Ovary (tissue), 9 donors: ENCODE data around the gene CD247. TPM values are rescaled to one million over a fixed set of nuclear protein-coding genes. Genes with fewer than 3 reads are reported as not detected.

Experiments used
- DNase-seq, 5 donors: peaks; one replicate each; pipeline ENCODE4 v3.0.0-alpha.2; 2019 to 2020
- H3K27ac ChIP-seq, 2 donors: fragments of 200-600 bp; one replicate each; pipeline versions ENCODE4 v1.5.1 to v1.8.0; 2019 to 2022
- H3K27me3 ChIP-seq: fragments of 200-600 bp; one replicate; pipeline ENCODE4 v1.8.0; 2022
- H3K36me3 ChIP-seq: fragments of 200-600 bp; sonication (generic); one replicate; pipeline ENCODE4 v1.5.1; 2019
- H3K4me1 ChIP-seq: one replicate; pipeline ENCODE4 v1.8.1; 2013; ENCODE audit warnings: mild to moderate bottlenecking, moderate library complexity; ENCODE audit not compliant: insufficient read depth
- H3K4me3 ChIP-seq: fragments of 200-600 bp; sonication (generic); one replicate; pipeline ENCODE4 v1.5.1; 2017
- H3K9me3 ChIP-seq, 2 donors: fragments of 200-600 bp in 1 of 2; sonication (generic) in 1 of 2; one replicate each; pipeline versions ENCODE4 v1.5.1 to v1.8.1; 2013 to 2019; ENCODE audit warnings: mild to moderate bottlenecking in 1 of 2, moderate library complexity in 1 of 2
- EP300 ChIP-seq: sonication (generic); formaldehyde crosslinking; IDR thresholded peaks from one replicate; pipeline ENCODE4 v1.6.1; 2017; ENCODE audit warnings: antibody characterized with exemption
- POLR2A ChIP-seq: fragments of 450-650 bp; IDR thresholded peaks from one replicate; pipeline ENCODE4 v1.6.1; 2017; ENCODE audit warnings: antibody characterized with exemption, mild to moderate bottlenecking, moderate library complexity
- WGBS, 3 donors: extraction: QIAGEN DNeasy Blood & Tissue Kit in 1 of 3; methylation state at CpG; one replicate each; pipeline versions ENCODE4 v1.1.5 to v1.1.7; 2013 to 2017; 5-methylcytosine and 5-hydroxymethylcytosine counted together
- intact Hi-C, 4 donors: fragments of 100-400 bp; cut with DNase I; formaldehyde crosslinking; loops; one replicate each; pipeline versions ENCODE4 v1.11.0 to v1.15.1; 2022 to 2023
- polyA plus RNA-seq, 2 donors: library from polyadenylated mRNA; stranded (reverse); fragments of 200-250 nt in 1 of 2; fragments of 350-450 nt in 1 of 2; fragmentation: Illumina TruSeq in 1 of 2; extraction: RNeasy Lipid Tissue Mini Kit (QIAGEN cat#74804) in 1 of 2; gene quantifications; one replicate each; pipeline ENCODE4 v1.2.3, GENCODE V29; 2013 to 2014
- total RNA-seq, 7 donors: library from RNA; depleted of rRNA in 2 of 7; stranded (reverse); fragments of >200 nt in 2 of 7; fragmentation: NEBNext Ultra II Directional in 3 of 7; extraction: Animal tissue kit (Norgen Biotek cat#: 25700) in 3 of 7; gene quantifications; one replicate each; pipeline versions ENCODE4 v1.1.0 to v1.2.4, GENCODE V29; 2016 to 2023
- TF ChIP-seq, protein P1 (sequence below), 3 donors: fragments of 450-650 bp in 2 of 3; fragments of 200-600 bp in 1 of 3; IDR thresholded peaks; one replicate each; pipeline versions ENCODE4 v1.5.1 to v1.8.0; 2016 to 2022; ENCODE audit warnings: antibody characterized with exemption in 3 of 3, mild to moderate bottlenecking in 1 of 3
- donor health status: DM: no; HTN: no; CAD: no; lungs with moderate emphysema.
- donor health status: DM: no; HTN: no; CAD: no.
- donor health status: Bipolar disorder and iron deficiency.
- donor health status: DM: yes; HTN: yes; CAD: no.
- donor health status: DM: no; HTN: no; CAD: no.
- donor health status: DM: yes; HTN: yes; CAD: no.

Gene CD247
- total and polyA plus RNA-seq, 9 donors: 0.32 to 3.3 (median 0.47) TPM

DNA sequence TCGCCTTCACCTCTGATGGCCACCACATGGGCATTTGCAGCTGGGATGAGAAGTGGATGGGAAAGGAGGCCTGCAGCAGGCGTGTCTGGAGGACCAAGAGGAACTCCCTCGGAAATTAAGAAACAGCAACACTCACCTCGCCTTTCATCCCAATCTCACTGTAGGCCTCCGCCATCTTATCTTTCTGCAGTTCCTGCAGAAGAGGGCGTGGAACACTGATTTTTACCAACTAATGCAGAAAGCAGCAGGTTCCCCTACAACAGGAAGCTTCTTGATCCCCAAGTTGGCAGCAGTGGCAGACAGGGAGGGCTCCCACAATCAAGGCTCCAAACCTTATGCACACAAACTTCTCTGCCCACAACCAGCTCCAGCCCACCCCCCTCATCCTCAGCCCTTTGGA lies 84.4 kb downstream of the CD247 start:
- H3K4me3 ChIP-seq: no peak overlapping the region
- WGBS, 3 donors: 94 to 97% (median 95%) methylated on average over 6 of the region's 6 CpGs
- H3K9me3 ChIP-seq: no peaks in the 10 kb centered on the region
- TF ChIP-seq EP300: no peak
- TF ChIP-seq, protein P1, sequence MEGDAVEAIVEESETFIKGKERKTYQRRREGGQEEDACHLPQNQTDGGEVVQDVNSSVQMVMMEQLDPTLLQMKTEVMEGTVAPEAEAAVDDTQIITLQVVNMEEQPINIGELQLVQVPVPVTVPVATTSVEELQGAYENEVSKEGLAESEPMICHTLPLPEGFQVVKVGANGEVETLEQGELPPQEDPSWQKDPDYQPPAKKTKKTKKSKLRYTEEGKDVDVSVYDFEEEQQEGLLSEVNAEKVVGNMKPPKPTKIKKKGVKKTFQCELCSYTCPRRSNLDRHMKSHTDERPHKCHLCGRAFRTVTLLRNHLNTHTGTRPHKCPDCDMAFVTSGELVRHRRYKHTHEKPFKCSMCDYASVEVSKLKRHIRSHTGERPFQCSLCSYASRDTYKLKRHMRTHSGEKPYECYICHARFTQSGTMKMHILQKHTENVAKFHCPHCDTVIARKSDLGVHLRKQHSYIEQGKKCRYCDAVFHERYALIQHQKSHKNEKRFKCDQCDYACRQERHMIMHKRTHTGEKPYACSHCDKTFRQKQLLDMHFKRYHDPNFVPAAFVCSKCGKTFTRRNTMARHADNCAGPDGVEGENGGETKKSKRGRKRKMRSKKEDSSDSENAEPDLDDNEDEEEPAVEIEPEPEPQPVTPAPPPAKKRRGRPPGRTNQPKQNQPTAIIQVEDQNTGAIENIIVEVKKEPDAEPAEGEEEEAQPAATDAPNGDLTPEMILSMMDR (IDR thresholded peaks at IDR 0.05): no peak
- no peak for TF ChIP-seq POLR2A
- intact Hi-C loops: no loop called here
- no peak overlapping the region for H3K27ac ChIP-seq
- DNase-seq: no peak
- no peaks in the 10 kb centered on the region for H3K27me3 ChIP-seq
- no peaks in the 10 kb centered on the region for H3K4me1 ChIP-seq
- H3K36me3 ChIP-seq: no peaks in the 10 kb centered on the region

DNA sequence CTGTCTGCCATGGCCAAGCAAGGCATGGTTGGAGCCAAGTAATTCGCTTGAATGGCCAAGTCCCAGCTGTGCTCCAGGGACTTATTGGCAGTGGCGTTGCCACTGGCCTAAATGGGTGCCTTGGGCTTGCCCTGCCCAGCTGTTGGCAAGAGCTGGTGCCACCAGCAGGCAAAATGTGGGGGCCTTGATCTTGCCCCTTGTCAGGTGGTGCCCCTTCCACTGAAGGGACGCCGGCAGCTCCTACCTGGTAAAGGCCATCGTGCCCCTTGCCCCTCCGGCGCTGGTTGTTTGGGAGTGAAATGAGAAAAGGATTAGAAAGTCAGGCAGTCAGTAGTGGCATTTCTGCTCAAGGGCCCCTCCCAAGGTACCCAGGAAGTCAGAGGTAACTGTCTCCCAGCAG lies 85.5 kb downstream of the CD247 start:
- Histone ChIP-seq H3K36me3 (no peaks in the 10 kb centered on the region), H3K9me3 (no peaks in the 10 kb centered on the region), H3K27me3 (no peaks in the 10 kb centered on the region), H3K4me1 (no peaks in the 10 kb centered on the region), H3K4me3 (no peak overlapping the region), H3K27ac (no peak overlapping the region)
- intact Hi-C loops: no loop called here
- WGBS, 3 donors: 92 to 98% (median 95%) methylated on average over 6 to 7 of the region's 7 CpGs
- DNase-seq: no peak
- TF ChIP-seq EP300 (no peak), POLR2A (no peak)
- TF ChIP-seq, protein P1 (IDR thresholded peaks at IDR 0.05): no peak

DNA sequence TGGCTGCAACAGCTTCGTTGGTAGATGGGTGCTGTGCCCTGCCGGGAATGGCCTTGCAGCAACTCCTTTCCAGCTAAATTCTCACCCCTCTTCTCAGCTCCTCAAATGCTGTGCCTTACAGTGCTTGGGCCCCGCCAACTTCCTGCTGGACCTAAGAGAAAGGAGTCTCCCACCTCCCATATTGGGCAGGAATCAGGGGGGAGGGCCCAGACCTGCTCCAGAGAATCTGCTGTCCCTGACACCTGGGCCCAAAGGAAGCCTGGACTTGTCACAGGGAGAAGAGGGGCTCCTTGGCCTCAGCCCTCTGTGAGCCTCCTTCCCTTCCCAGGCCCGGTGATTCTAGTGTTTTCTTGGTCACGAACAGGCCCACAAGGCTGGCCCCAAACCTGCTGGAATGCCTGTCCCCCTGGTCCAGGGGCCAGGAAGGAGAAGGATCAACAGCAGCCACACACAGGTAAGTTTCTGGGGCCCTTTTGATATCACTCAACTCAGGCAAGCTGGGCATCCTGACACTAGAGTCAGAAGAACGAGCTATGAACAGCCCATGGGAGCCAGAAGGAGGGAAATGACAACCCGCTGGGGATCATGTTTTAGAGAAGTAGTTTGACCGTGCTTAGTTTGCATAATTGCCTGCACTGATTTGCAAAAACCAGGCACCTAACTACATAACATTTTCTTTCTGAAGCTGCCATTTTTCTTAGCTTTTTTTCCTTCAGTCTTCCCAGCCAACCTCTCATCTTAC lies 86.2 kb downstream of the CD247 start:
- intact Hi-C loops: no loop called here
- TF ChIP-seq POLR2A (no peak), EP300 (no peak)
- TF ChIP-seq, protein P1 (IDR thresholded peaks at IDR 0.05): no peak
- H3K36me3 ChIP-seq: no peaks in the 10 kb centered on the region
- H3K27ac ChIP-seq: no peak overlapping the region
- no peak for DNase-seq
- 88% methylated on average over 8 of the region's 8 CpGs for WGBS, 3 donors
- no peak overlapping the region for H3K4me3 ChIP-seq
- no peaks in the 10 kb centered on the region for H3K9me3 ChIP-seq
- no peaks in the 10 kb centered on the region for H3K4me1 ChIP-seq
- no peaks in the 10 kb centered on the region for H3K27me3 ChIP-seq

DNA sequence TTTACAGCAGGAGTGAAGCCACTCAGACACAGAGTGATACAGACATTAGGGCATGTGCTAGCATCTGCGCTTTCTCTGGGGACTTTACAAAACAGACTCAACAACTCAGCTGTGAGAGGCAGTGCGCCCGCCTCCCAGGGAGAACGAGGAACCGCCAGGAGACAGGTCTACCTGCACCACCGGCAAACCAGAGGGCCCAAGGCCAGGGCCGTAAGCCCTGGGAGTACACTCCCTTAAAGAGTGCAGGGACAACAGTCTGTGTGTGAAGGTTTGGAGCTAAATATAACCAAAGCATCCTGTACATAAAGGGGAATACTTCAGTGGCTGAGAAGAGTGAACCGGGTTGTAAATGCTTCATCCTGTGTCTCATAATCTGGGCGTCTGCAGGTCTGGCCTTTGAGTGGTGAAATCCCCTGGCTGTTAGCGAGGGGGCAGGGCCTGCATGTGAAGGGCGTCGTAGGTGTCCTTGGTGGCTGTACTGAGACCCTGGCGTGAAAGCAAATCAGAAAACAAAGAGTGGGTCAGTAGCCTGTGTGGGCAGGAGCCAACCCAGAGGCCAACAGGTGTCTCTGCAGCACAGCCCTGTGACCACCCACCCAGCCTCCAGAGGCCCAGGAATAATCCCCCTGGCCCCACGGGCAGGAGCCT lies 86.9 kb downstream of the CD247 start:
- Histone ChIP-seq H3K4me1 (no peaks in the 10 kb centered on the region), H3K27ac (no peak overlapping the region), H3K27me3 (no peaks in the 10 kb centered on the region), H3K9me3 (no peaks in the 10 kb centered on the region), H3K36me3 (no peaks in the 10 kb centered on the region), H3K4me3 (no peak overlapping the region)
- 67 to 75% (median 73%) methylated on average over 14 of the region's 14 CpGs for WGBS, 3 donors
- TF ChIP-seq, protein P1 (IDR thresholded peaks at IDR 0.05): no peak
- TF ChIP-seq POLR2A: no peak
- no peak for TF ChIP-seq EP300
- intact Hi-C loops: no loop called here
- no peak for DNase-seq
